ENCODE measurements around the gene CLIP2. TPM values are rescaled to one million over a fixed set of nuclear protein-coding genes. Genes with fewer than 3 reads are reported as not detected.

Gene CLIP2
- total RNA-seq, 2 donors from 2014 or later: 50.7 to 52.9 TPM

GRCh38 chr7:74292757-74293576, 3.8 kb downstream of the CLIP2 start:
- Histone ChIP-seq H3K9me3 (no peaks in the 10 kb centered on the region), H3K4me3 (no peak overlapping the region), H3K27me3 (replicated peaks; ENCODE audit: insufficient read depth) (no peaks in the 10 kb centered on the region), H3K36me3 (no peaks in the 10 kb centered on the region), H3K4me1 (ENCODE audit: control insufficient read depth in 1 of 2, low read depth in 2 of 2) (peaks cover 13 to 55% of the 10 kb centered on the region in 2 donors), H3K27ac (no peak overlapping the region)
- DNase-seq (ENCODE audit: low spot score): no peak
- ATAC-seq (ENCODE audit: insufficient number of reproducible peaks, low FRiP score, low read depth): no peak
- TF ChIP-seq CTCF (IDR thresholded peaks at IDR 0.05): no peak

DNA sequence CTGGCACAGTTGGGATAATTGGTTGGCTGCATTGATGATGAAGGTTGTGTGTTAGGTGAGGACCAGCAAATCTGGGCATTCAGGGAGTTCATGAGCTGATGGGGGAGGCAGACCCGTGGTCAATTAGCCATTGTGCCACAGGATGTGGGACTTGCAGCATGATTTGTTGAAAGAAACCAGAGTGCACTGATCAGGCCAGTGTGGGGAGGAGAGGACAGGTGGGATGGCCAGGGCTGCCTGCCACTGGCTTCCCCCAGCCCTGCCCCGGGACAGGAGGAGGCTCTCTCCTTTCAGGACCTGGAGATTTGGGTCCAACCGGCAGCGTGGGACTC, 4.3 kb downstream of the CLIP2 start:
- peaks cover 14 to 49% of the 10 kb centered on the region in 2 donors for H3K4me1 ChIP-seq (ENCODE audit: control insufficient read depth in 1 of 2, low read depth in 2 of 2)
- DNase-seq (ENCODE audit: low spot score) (no peak), ATAC-seq (ENCODE audit: insufficient number of reproducible peaks, low FRiP score, low read depth) (no peak)
- H3K36me3 ChIP-seq: no peaks in the 10 kb centered on the region
- H3K27ac ChIP-seq: peak overlapping the region; percentile 58 to 68
- TF ChIP-seq CTCF (IDR thresholded peaks at IDR 0.05): no peak
- H3K4me3 ChIP-seq: no peak overlapping the region
- H3K9me3 ChIP-seq: no peaks in the 10 kb centered on the region
- H3K27me3 ChIP-seq (replicated peaks; ENCODE audit: insufficient read depth): no peaks in the 10 kb centered on the region

- peak overlapping the region; percentile 58 to 68 for H3K27ac ChIP-seq
- ATAC-seq (ENCODE audit: insufficient number of reproducible peaks, low FRiP score, low read depth): no peak
- H3K9me3 ChIP-seq: no peaks in the 10 kb centered on the region
- no peak for DNase-seq (ENCODE audit: low spot score)
- H3K27me3 ChIP-seq (replicated peaks; ENCODE audit: insufficient read depth): no peaks in the 10 kb centered on the region
- TF ChIP-seq CTCF (IDR thresholded peaks at IDR 0.05): no peak
- H3K4me3 ChIP-seq: peak overlapping the region; percentile 32
- H3K4me1 ChIP-seq (ENCODE audit: control insufficient read depth in 1 of 2, low read depth in 2 of 2): peaks cover 15 to 49% of the 10 kb centered on the region in 2 donors
- H3K36me3 ChIP-seq: no peaks in the 10 kb centered on the region
Measured at GRCh38 chr7:74294191-74294998, 5.2 kb downstream of the CLIP2 start.

- TF ChIP-seq CTCF (IDR thresholded peaks at IDR 0.05): no peak
- Histone ChIP-seq H3K4me3 (no peak overlapping the region), H3K27ac (no peak overlapping the region), H3K27me3 (replicated peaks; ENCODE audit: insufficient read depth) (no peaks in the 10 kb centered on the region), H3K36me3 (no peaks in the 10 kb centered on the region), H3K9me3 (no peaks in the 10 kb centered on the region), H3K4me1 (ENCODE audit: control insufficient read depth in 1 of 2, low read depth in 2 of 2) (peaks cover 11 to 31% of the 10 kb centered on the region in 2 donors)
- DNase-seq (ENCODE audit: low spot score) (no peak), ATAC-seq (ENCODE audit: insufficient number of reproducible peaks, low FRiP score, low read depth) (no peak)
Measured at GRCh38 chr7:74297516-74298233, 8.5 kb downstream of the CLIP2 start.

GRCh38 chr7:74299401-74299800, 10.2 kb downstream of the CLIP2 start:
- no peak for TF ChIP-seq CTCF (IDR thresholded peaks at IDR 0.05)
- Histone ChIP-seq H3K4me3 (no peak overlapping the region), H3K27ac (no peak overlapping the region), H3K36me3 (no peaks in the 10 kb centered on the region), H3K4me1 (ENCODE audit: control insufficient read depth in 1 of 2, low read depth in 2 of 2) (peaks cover 10 to 23% of the 10 kb centered on the region in 2 donors), H3K9me3 (no peaks in the 10 kb centered on the region), H3K27me3 (replicated peaks; ENCODE audit: insufficient read depth) (no peaks in the 10 kb centered on the region)
- no peak for ATAC-seq (ENCODE audit: insufficient number of reproducible peaks, low FRiP score, low read depth)
- DNase-seq (ENCODE audit: low spot score): no peak

Data from thoracic aorta (tissue), 2 donors.